ENCODE data around the gene BHLHA15.

DNA sequence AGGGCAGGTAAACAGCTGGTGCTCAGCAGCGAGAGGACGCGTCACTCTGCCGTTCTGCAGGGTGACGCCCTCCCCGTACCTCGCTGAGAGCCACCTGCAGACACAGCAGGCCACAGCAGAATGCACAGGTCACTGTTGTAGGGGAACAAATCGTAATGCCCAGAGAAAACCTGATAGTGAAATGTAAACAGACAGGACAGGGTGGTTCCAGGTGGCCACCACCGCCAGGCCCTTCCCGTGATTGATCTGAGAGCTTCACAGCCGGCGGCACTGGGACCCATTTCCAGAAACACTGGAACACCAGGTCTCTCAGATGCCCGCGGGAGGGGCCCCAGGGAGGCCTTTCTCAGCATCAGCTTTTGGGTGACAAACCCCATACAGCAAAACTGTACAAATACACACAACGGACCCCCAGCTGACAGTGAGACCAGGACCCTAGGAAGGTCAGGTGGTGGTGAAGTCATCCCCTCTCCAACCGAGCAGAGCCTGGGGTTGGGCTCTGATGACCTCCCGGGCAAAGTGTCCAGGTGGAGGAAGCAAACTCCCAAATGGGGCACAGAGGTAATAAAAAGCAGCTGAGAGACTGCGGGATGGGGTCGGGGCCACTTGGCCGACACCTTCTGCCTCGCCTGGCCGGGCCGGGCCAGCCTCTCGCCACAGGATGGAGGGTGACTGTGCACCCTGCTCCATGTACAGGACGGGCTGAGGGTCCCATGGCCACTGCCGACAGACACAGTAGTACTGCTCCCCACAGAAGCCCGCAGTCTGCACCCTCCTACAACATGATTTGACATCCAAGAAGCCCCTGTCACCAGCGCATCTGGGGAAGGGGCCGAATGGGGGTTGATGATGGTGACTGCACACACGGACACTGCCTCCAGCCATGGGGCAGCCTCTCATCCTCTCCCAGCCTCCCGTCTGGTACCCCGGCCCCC, 4.6 kb downstream of the BHLHA15 start:
- TF ChIP-seq, protein P1, sequence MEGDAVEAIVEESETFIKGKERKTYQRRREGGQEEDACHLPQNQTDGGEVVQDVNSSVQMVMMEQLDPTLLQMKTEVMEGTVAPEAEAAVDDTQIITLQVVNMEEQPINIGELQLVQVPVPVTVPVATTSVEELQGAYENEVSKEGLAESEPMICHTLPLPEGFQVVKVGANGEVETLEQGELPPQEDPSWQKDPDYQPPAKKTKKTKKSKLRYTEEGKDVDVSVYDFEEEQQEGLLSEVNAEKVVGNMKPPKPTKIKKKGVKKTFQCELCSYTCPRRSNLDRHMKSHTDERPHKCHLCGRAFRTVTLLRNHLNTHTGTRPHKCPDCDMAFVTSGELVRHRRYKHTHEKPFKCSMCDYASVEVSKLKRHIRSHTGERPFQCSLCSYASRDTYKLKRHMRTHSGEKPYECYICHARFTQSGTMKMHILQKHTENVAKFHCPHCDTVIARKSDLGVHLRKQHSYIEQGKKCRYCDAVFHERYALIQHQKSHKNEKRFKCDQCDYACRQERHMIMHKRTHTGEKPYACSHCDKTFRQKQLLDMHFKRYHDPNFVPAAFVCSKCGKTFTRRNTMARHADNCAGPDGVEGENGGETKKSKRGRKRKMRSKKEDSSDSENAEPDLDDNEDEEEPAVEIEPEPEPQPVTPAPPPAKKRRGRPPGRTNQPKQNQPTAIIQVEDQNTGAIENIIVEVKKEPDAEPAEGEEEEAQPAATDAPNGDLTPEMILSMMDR (IDR thresholded peaks at IDR 0.05), result no peak
- no peak for TF ChIP-seq POLR2A (IDR thresholded peaks at IDR 0.05)
